Activated B cell treated with CpG ODN at 0.5 μM for 24 hours (primary cell): ENCODE data around the gene SPATA16. TPM values are rescaled to one million over a fixed set of nuclear protein-coding genes. Genes with fewer than 3 reads are reported as not detected.

Experiments
- ATAC-seq: fragments of 200-7000 bp; cut with Tn5 transposase; one replicate; pipeline ENCODE4 v1.10.0; 2021; ENCODE audit warnings: low read depth, mild to moderate bottlenecking, moderate library complexity
- CTCF ChIA-PET: fragments of 350-600 bp; sonication (Branson Sonifier 250); formaldehyde crosslinking; loops from one replicate; lab custom pipeline; 2021; ENCODE audit warnings: antibody characterized with exemption; lab: Charles Lee
- POLR2A ChIA-PET: fragments of 350-600 bp; sonication (Branson Sonifier 250); formaldehyde crosslinking; loops from one replicate; lab custom pipeline; 2021; ENCODE audit warnings: antibody characterized with exemption; lab: Charles Lee
- DNase-seq: peaks from one replicate; pipeline ENCODE4 v3.0.0; 2022
- H3K27ac Mint-ChIP-seq: one replicate; pipeline ENCODE4 v1.8.0; 2020; ENCODE audit warnings: mixed read lengths
- H3K27me3 Mint-ChIP-seq: one replicate; pipeline ENCODE4 v1.8.0; 2021; ENCODE audit warnings: mixed read lengths
- H3K36me3 Mint-ChIP-seq: one replicate; pipeline ENCODE4 v1.8.0; 2021; ENCODE audit warnings: low read depth, mixed read lengths
- H3K4me1 Mint-ChIP-seq: one replicate; pipeline ENCODE4 v1.8.0; 2021; ENCODE audit warnings: mixed read lengths
- H3K4me3 Mint-ChIP-seq: one replicate; pipeline ENCODE4 v1.8.0; 2020; ENCODE audit warnings: mild to moderate bottlenecking, mixed read lengths
- H3K9me3 Mint-ChIP-seq: one replicate; pipeline ENCODE4 v1.8.0; 2020; ENCODE audit warnings: mixed read lengths
- CTCF ChIP-seq: fragments of 200-600 bp; IDR thresholded peaks from one replicate; pipeline ENCODE4 v1.8.0; 2022; ENCODE audit warnings: antibody characterized with exemption, mild to moderate bottlenecking
- intact Hi-C: fragments of 100-400 bp; cut with micrococcal nuclease; formaldehyde crosslinking; loops from one replicate; pipeline ENCODE4 v1.15.1; 2024
- total RNA-seq: library from RNA; stranded (reverse); gene quantifications from 2 replicates; pipeline ENCODE4 v1.2.3, GENCODE V29; 2022

The SPATA16 gene
- total RNA-seq, 1 donor from 2014 or later: not detected

- Mint-ChIP-seq H3K9me3 (peaks cover 9% of the 10 kb centered on the region), H3K4me3 (no peak overlapping the region), H3K4me1 (no peaks in the 10 kb centered on the region), H3K27ac (no peak overlapping the region), H3K36me3 (no peaks in the 10 kb centered on the region), H3K27me3 (no peaks in the 10 kb centered on the region)
- ATAC-seq (no peak), DNase-seq (no peak)
- TF ChIP-seq CTCF: no peak
- CTCF ChIA-PET: no interaction called here
- intact Hi-C loops: no loop called here
- POLR2A ChIA-PET: no interaction called here
These were observed 264.0 kb downstream of the SPATA16 start for GRCh38 chr3:172877011-172877410.

GRCh38 chr3:172876297-172876696 lies 264.7 kb downstream of the SPATA16 start:
- no peaks in the 10 kb centered on the region for H3K36me3 Mint-ChIP-seq
- no peak overlapping the region for H3K4me3 Mint-ChIP-seq
- peaks cover 4% of the 10 kb centered on the region for H3K9me3 Mint-ChIP-seq
- intact Hi-C loops: no loop called here
- H3K27ac Mint-ChIP-seq: no peak overlapping the region
- DNase-seq (no peak), ATAC-seq (no peak)
- ChIA-PET CTCF (no interaction called here), POLR2A (no interaction called here)
- no peaks in the 10 kb centered on the region for H3K27me3 Mint-ChIP-seq
- TF ChIP-seq CTCF: no peak
- H3K4me1 Mint-ChIP-seq: no peaks in the 10 kb centered on the region

GRCh38 chr3:172875039-172875438 lies 266.0 kb downstream of the SPATA16 start:
- TF ChIP-seq CTCF: no peak
- DNase-seq (no peak), ATAC-seq (no peak)
- Mint-ChIP-seq H3K4me1 (no peaks in the 10 kb centered on the region), H3K27ac (no peak overlapping the region), H3K9me3 (peaks cover 3% of the 10 kb centered on the region), H3K27me3 (no peaks in the 10 kb centered on the region), H3K36me3 (no peaks in the 10 kb centered on the region), H3K4me3 (no peak overlapping the region)
- intact Hi-C loops: no loop called here
- POLR2A ChIA-PET: no interaction called here
- CTCF ChIA-PET: no interaction called here

GRCh38 chr3:172869784-172870518 lies 271.1 kb downstream of the SPATA16 start:
- H3K27ac Mint-ChIP-seq: no peak overlapping the region
- H3K36me3 Mint-ChIP-seq: no peaks in the 10 kb centered on the region
- ChIA-PET POLR2A (no interaction called here), CTCF (no interaction called here)
- intact Hi-C loops: no loop called here
- no peaks in the 10 kb centered on the region for H3K9me3 Mint-ChIP-seq
- no peak for TF ChIP-seq CTCF
- DNase-seq: no peak
- peaks cover 1% of the 10 kb centered on the region for H3K27me3 Mint-ChIP-seq
- no peaks in the 10 kb centered on the region for H3K4me1 Mint-ChIP-seq
- no peak for ATAC-seq
- no peak overlapping the region for H3K4me3 Mint-ChIP-seq

GRCh38 chr3:172869368-172869771 lies 271.7 kb downstream of the SPATA16 start:
- no peaks in the 10 kb centered on the region for H3K9me3 Mint-ChIP-seq
- H3K36me3 Mint-ChIP-seq: no peaks in the 10 kb centered on the region
- intact Hi-C loops: no loop called here
- TF ChIP-seq CTCF: no peak
- peaks cover 1% of the 10 kb centered on the region for H3K27me3 Mint-ChIP-seq
- ATAC-seq (no peak), DNase-seq (no peak)
- no peaks in the 10 kb centered on the region for H3K4me1 Mint-ChIP-seq
- no peak overlapping the region for H3K4me3 Mint-ChIP-seq
- ChIA-PET CTCF (no interaction called here), POLR2A (no interaction called here)
- H3K27ac Mint-ChIP-seq: no peak overlapping the region
